NCI-H1694 treated with DMSO at 0.1 percent for 48 hours (cell line): ENCODE data around the gene GPR89B.
A peak's percentile ranks its signal among the peaks of the same experiment; 100 is the strongest.
"Not testable (repeated sequence)": the region's sequence is repeated elsewhere in the genome, so short reads cannot be mapped to it uniquely, and the experiment has no call there.

Experiments used
- DNase-seq: peaks from one replicate; lab custom pipeline; 2025; lab: John Stamatoyannopoulos, UW

Gene GPR89B

DNA sequence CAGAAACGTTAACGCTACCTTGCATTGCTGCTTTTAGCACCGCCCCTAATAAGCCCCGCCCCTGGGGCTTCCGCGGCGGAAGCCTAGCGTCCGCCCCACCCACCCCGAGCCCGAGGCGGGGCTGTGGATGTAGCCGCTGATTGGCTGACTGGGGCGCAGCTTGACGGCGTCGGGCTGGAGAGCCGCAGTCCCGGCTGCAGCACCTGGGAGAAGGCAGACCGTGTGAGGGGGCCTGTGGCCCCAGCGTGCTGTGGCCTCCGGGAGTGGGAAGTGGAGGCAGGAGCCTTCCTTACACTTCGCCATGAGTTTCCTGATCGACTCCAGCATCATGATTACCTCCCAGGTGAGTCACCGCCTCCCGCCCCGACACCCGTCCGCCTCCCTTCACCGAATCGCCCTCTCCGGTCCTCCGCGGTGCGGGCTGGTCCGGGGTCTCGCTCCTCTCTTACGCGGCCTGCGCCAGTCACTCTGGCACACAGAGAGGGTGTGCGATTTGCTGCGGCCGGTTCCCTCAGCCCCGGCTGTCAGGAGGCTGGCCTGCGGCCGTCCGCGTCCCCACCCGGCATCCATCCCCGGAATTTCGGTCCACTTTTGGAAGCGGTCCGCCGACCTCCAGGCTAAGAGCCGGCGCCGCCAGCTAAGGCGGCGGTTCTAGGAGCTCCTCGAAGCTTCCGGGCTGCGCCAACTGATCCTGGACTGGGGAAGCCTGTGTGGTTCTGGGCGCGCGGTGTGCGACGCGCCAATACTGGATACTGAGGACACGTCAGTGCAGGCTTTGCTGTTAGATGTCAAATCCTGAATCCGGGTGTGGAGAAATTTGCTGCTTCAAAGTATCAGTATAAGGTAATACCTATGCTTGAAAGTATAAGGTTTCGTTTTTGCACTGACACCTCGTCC, at the start of gene GPR89B:
Gene GPR89B (plus strand): TSS at position 185 of the 897 bp plus-strand sequence. CDS start 117 bp downstream, at position 302.
- DNase-seq, result peak; percentile 78

DNA sequence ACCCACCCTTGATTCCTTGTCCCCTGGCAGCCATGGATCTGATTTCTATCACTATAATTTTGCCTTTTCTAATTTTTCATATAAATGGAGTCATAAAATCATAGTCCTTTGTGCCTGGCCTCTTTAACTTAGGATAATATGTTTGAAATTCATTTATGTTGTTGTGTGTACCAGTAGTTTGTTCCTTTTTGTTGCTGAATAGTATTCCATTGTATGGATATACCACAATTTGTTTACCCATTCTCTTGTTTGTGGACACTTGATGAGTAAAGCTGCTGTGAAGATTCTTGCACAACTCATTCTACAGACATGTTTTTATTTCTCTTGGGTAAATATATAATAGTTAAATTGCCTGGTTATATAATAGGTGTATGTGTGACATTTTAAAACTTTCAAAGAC, 48.3 kb upstream of the GPR89B start:
- DNase-seq, result no peak

DNA sequence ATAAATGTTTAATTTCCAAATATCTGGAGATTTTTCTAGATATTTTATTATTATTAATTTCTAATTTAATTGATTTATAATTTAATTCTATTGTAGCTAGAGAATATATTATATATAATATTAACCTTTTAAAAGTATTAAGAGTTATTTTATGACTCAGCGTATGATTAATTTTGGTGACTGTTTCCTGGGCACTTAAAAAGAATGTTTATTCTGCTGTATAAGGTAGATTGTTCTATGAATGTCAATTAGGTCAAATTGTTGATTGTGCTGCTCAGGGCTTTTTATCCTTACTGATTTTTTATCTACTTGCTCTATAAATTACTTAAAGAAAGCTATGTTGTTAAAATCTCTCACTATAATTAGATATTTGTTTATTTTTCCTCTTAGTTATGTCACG, 45.7 kb upstream of the GPR89B start:
- no peak for DNase-seq

GRCh38 chr1:147890177-147890790, 37.9 kb upstream of the GPR89B start:
- DNase-seq, result no peak

DNA sequence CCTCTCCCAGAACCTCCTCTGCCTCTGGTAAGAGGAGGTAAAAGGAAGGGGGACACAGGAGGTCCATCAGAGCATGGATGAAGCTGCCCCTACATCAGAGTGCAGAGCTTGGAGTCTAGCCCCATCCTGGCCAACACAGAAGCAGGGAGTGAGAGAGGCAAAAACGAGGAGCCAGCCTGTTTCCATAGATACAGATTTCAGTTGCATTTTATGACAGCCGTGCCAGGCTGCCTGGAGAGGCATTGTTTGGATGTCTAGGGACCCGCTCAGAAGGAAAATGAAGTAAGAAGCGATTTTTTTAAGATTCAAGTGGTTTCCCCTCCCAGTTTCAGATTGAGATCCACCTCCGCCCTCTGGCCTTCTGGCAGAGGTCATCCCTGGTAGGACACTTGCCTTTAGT, 37.1 kb upstream of the GPR89B start:
- DNase-seq, result no peak

GRCh38 chr1:147892216-147892615, 36.0 kb upstream of the GPR89B start:
- DNase-seq, result no peak

- peak; percentile 62 for DNase-seq
These were observed 35.4 kb upstream of the GPR89B start for GRCh38 chr1:147892731-147893214.

- no peak for DNase-seq
These were observed 33.1 kb upstream of the GPR89B start for GRCh38 chr1:147895123-147895522.

GRCh38 chr1:147897029-147897752, 31.0 kb upstream of the GPR89B start:
- DNase-seq, result no peak

DNA sequence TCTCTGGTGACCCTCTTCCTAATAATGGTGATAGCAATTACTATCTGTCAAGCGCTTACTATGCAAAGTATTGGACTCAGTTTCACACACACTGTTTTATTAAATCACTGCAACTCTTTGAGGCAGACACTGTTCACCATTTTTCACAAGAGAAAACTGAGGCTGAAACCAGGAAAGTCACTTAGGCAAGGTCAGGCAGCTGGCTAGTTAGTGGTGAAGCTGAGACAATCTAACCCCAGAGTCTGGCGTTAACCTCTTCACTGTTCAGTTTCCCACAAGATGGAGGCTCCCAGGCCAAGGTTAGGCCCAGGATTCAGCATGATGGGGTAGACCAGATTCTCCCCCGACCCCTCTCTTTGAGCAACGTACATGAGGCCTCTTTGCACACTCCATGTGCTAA, 30.4 kb upstream of the GPR89B start:
- no peak for DNase-seq

- DNase-seq, result no peak
These were observed 25.9 kb upstream of the GPR89B start, which contains the start of gene GJA8 for GRCh38 chr1:147902253-147902845. Gene GJA8 (plus strand): TSS chr1:147902795. CDS start chr1:147907956, 5,161 bp downstream.

DNA sequence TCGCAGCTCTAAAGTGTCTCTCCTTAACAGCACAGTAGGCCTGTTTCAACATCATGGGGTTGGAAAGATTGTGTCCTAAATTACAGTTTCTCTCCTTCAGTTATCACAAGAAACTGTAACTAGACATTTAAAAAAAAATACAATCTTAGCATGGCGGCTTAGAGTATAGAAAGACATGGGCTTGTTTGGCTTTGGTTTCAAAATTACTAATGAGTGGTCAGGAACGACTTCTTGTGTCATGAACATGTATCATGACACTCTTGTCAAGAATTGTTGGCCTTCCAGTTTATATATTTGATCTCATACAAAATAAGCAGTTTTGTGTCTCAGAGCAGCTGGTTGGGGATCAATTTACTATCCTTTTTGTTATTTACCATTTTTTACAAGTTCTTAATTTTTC, 23.5 kb upstream of the GPR89B start:
- DNase-seq, result no peak

- no peak for DNase-seq
These were observed 20.3 kb upstream of the GPR89B start for GRCh38 chr1:147907786-147908509.

DNA sequence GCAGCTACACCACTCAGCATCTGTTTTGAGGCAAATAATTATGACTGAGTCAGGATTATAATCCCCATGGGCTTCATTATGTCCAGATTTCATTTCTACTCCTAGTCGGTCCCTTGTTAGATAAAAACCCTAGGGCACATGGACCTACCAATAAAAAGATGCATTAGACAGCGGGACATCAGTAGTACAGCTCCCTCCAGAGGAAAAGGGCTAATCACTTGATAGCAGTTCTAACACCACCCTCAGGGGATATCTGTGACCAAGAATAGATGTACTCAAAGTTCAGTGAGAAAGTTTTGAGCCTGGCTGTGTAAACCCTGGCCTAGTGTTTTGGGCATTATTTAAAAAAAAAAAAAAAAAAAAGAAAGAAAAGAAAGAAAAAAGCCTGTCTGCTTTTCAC, 15.7 kb upstream of the GPR89B start:
- DNase-seq, result no peak

- no peak for DNase-seq
These were observed 14.8 kb upstream of the GPR89B start for GRCh38 chr1:147913362-147913942.

GRCh38 chr1:147919896-147920295, 8.3 kb upstream of the GPR89B start:
- DNase-seq, result no peak

DNA sequence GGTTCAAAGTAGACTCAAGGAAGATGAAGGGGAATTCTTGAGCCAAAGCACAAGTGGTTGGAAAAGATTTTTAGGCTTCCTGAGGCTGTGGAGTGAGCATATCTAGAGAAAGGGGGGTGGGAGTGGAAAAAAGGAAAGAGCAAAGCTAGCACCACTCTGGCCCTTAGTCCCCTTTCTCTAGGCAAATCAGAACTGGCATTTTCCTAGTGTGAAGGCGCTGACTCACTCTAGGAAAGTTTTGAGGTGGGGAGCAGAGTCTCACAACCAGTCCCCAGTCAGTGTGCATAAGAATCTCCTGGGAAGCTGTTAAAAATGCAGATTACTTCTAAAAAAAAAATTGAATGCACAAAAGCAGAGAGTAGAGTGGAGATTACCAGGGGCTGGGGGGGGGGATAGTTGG, 3.4 kb upstream of the GPR89B start:
- DNase-seq, result no peak

DNA sequence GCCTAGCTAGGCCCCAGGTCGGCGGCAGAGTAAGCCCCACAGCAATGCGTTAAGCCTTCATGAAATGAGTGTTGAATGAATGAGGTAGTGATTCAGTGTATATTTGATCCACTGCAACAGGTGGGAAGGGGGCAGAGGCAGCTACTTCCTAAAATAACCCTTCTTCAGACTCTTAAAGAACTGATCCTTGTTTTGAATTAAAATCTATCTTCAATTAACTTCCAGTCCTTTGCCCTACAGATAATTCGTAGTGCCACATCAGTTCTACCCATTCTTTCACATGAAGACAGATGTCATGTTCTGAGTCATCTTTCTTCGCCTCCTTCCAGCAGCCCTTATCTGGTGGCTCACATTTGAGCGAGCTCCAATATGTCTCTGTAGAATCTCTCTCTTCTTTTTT, 1.0 kb upstream of the GPR89B start:
- DNase-seq, result not testable (repeated sequence)

DNA sequence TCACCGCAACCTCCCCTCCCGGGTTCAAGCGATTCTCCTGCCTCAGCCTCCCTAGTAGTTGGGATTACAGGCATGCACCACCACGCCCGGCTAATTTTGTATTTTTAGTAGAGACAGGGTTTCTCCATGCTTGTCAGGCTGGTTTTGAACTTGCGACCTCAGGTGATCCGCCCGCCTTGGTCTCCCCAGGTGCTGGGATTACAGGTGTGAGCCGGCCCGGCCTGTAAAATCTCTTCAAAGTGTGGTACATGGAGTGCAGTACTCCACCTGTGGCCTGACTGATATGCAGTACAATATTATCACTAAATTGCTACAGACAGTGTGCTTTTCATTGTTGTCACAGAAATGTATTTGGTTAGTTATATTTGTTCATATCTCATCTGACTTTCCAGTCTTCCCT, 531 bp upstream of the GPR89B start:
- not testable (repeated sequence) for DNase-seq

DNA sequence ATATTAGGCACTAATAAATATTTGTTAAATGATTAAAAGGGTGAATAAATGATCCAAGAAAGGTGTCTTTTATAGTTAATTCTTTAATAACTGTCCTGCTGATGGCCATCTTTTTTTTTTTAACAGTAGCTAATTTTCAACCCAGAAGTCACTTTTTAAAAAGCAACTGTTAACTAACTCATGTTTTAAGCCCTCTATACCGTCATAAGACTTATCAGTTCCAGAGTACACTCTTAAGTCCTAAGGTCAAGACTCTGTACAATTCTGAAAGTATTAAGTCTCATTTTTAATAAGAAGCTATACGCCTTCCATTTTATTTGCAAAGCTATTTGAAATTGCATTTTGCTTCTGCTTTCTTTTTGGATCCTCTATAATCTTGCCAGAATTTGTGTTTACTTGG, 2.9 kb downstream of the GPR89B start:
- DNase-seq, result not testable (repeated sequence)

- not testable (repeated sequence) for DNase-seq
These were observed 7.1 kb downstream of the GPR89B start for GRCh38 chr1:147935296-147935695.
